Measurements from ENCODE around the gene RERE. TPM values are rescaled to one million over a fixed set of nuclear protein-coding genes. Genes with fewer than 3 reads are reported as not detected.
A peak's percentile ranks its signal among the peaks of the same experiment; 100 is the strongest.

RERE gene
- total RNA-seq, 1 experiment from 2014 or later, result 217 TPM

- intact Hi-C loops (cut with micrococcal nuclease; ENCODE audit: unreplicated experiment), result loop anchor here (5.0 kb wide), 1 partner anchor 371 kb away; no protein-coding TSS in a partner anchor
- in situ Hi-C loops (cut with HindIII; ENCODE audit: low pct_unique_long_range_greater_than_20kb, low sequenced_read_pairs), result no loop called here
- H3K27ac ChIP-seq (ENCODE audit: low read length), result peak overlapping the region; percentile 82
- no peak; the same call in 1 of the 2 replicates for TF ChIP-seq POLR2AphosphoS5 (IDR thresholded peaks at IDR 0.05; ENCODE audit: low read depth, low read length)
- TF ChIP-seq SIN3A (IDR thresholded peaks at IDR 0.05; ENCODE audit: borderline replicate concordance, insufficient read depth, low read depth, low read length), result no peak
- no peak for TF ChIP-seq TCF7L2 (IDR thresholded peaks at IDR 0.05; ENCODE audit: low read depth, low read length)
- TF ChIP-seq REST (IDR thresholded peaks at IDR 0.05; ENCODE audit: insufficient read depth in 1 of 2, low read depth in 2 of 2, low read length in 1 of 2), result no peak
- TF ChIP-seq CTCF (IDR thresholded peaks at IDR 0.05), result no peak
- H3K36me3 ChIP-seq (ENCODE audit: control insufficient read depth, insufficient read depth, low read length), result peaks cover 3% of the 10 kb centered on the region; the same call in 1 of the 2 replicates
- no peak overlapping the region for H3K4me3 ChIP-seq (ENCODE audit: low read depth in 2 of 2, low read length in 2 of 2)
- ChIA-PET POLR2A (no interaction called here), CTCF (interaction anchor here (0.6 to 1.0 kb wide), 4 partner anchors 32 to 404 kb away, joined by 3 to 4 read pairs (median 3); no protein-coding TSS in a partner anchor)
- no TSS peak for BruUV-seq (replicated peaks)
- DNase-seq (ENCODE audit: low read depth, low spot score) (no peak), ATAC-seq (no peak)
- H3K27me3 ChIP-seq (ENCODE audit: control insufficient read depth, insufficient read depth, low read length), result no peaks in the 10 kb centered on the region
- H3K9me3 ChIP-seq (ENCODE audit: control insufficient read depth, insufficient read depth, low read depth, low read length), result no peaks in the 10 kb centered on the region
- peaks cover 25% of the 10 kb centered on the region for H3K4me1 ChIP-seq (ENCODE audit: control insufficient read depth, insufficient read depth, low read length)
These were observed 469.2 kb downstream of the RERE start for GRCh38 chr1:8348047-8348776.

GRCh38 chr1:8347635-8348034 is 469.8 kb downstream of the RERE start:
- TF ChIP-seq POLR2AphosphoS5 (IDR thresholded peaks at IDR 0.05; ENCODE audit: low read depth, low read length) (no peak), TCF7L2 (IDR thresholded peaks at IDR 0.05; ENCODE audit: low read depth, low read length) (no peak), REST (IDR thresholded peaks at IDR 0.05; ENCODE audit: insufficient read depth in 1 of 2, low read depth in 2 of 2, low read length in 1 of 2) (no peak), CTCF (IDR thresholded peaks at IDR 0.05) (no peak), SIN3A (IDR thresholded peaks at IDR 0.05; ENCODE audit: borderline replicate concordance, insufficient read depth, low read depth, low read length) (no peak)
- POLR2A ChIA-PET, result interaction anchor here (0.6 kb wide), 1 partner anchor 116 kb away, joined by 3 read pairs; no protein-coding TSS in a partner anchor
- Histone ChIP-seq H3K36me3 (ENCODE audit: control insufficient read depth, insufficient read depth, low read length) (peaks cover 3% of the 10 kb centered on the region; the same call in 1 of the 2 replicates), H3K27ac (ENCODE audit: low read length) (peak overlapping the region; percentile 82), H3K9me3 (ENCODE audit: control insufficient read depth, insufficient read depth, low read depth, low read length) (no peaks in the 10 kb centered on the region), H3K4me1 (ENCODE audit: control insufficient read depth, insufficient read depth, low read length) (peaks cover 30% of the 10 kb centered on the region), H3K4me3 (ENCODE audit: low read depth in 2 of 2, low read length in 2 of 2) (no peak overlapping the region), H3K27me3 (ENCODE audit: control insufficient read depth, insufficient read depth, low read length) (no peaks in the 10 kb centered on the region)
- BruUV-seq (replicated peaks), result no TSS peak
- in situ Hi-C loops (cut with HindIII; ENCODE audit: low pct_unique_long_range_greater_than_20kb, low sequenced_read_pairs), result no loop called here
- ATAC-seq (no peak), DNase-seq (ENCODE audit: low read depth, low spot score) (no peak)
- intact Hi-C loops (cut with micrococcal nuclease; ENCODE audit: unreplicated experiment), result loop anchor here (5.0 kb wide), 1 partner anchor 370 kb away; no protein-coding TSS in a partner anchor
- CTCF ChIA-PET, result interaction anchor here (0.6 to 1.8 kb wide), 5 partner anchors 31 to 595 kb away, joined by 3 to 7 read pairs (median 3); no protein-coding TSS in a partner anchor

All from Panc1 (cell line).